NCI-H524 (cell line): ENCODE measurements around the gene CD200R1L.
"Not testable (repeated sequence)": the region's sequence is repeated elsewhere in the genome, so short reads cannot be mapped to it uniquely, and the experiment has no call there.

Source experiments
- DNase-seq, 2 experiments: peaks; one replicate each; lab custom pipeline; 2025; lab: John Stamatoyannopoulos, UW

Gene CD200R1L, protein sequence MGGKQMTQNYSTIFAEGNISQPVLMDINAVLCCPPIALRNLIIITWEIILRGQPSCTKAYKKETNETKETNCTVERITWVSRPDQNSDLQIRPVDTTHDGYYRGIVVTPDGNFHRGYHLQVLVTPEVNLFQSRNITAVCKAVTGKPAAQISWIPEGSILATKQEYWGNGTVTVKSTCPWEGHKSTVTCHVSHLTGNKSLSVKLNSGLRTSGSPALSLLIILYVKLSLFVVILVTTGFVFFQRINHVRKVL

DNA sequence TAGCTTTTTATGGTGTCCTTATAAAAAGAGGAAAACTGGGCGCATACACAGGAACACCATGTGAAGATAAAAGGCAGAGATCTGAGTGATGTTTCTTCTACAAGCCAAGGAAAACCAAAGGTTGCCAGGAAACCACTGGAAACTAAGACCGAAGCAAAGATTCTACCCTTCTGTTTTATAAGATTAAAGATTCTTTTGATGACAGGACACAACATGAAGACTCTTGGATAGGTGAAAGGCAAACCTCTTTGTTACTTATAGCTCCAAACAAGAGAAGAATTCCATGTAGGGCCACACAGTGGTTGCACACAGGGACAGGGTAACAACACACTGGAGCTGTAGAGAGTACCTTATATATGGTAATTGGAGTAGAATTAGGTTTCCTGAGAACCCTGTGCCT lies at the start of gene CD200R1L:
Gene CD200R1L (minus strand): TSS at position 101 of the 400 bp plus-strand sequence. CDS start 17,497 bp downstream, outside the sequence.
- no peak for DNase-seq

DNA sequence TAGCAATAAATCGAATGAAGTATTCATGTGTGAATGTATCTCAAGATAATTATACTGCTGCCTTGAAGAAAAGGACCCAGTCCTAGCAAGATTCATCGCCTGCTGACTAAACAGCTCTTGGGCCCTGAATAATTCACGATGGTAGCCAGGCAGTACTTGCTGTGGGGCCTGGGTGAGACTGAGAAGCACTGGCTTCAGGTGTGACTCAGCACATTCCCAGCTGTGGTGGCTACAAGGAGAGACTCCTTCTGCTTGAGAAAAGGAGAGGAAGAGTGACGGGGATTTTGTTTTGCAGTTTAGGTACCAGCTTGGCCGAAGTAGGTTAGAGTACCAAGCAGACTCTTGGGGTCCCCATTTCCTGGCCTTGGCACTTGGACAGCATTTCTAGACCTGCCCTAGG lies 47.6 kb upstream of the CD200R1L start:
- DNase-seq, result no peak

DNA sequence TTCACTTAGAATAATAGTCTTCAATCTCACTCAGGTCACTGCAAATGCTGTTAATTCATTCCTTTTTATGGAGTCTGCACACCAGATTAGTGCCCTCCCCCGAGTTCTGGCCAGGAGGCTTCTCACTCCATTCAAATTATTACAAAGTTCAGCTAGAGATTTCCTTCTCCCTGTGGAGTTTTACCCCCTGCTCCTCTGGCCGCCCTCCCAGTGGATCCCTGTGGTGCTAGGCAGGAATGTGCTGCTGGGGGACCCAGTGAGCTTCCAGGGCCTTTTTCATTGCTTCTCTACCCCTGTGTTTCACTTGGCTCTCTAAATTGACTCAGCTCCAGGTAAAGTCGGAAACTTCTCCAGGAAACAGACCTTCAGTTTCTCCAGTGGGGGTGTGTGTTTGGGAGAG lies 42.7 kb upstream of the CD200R1L start:
- DNase-seq, result no peak

DNA sequence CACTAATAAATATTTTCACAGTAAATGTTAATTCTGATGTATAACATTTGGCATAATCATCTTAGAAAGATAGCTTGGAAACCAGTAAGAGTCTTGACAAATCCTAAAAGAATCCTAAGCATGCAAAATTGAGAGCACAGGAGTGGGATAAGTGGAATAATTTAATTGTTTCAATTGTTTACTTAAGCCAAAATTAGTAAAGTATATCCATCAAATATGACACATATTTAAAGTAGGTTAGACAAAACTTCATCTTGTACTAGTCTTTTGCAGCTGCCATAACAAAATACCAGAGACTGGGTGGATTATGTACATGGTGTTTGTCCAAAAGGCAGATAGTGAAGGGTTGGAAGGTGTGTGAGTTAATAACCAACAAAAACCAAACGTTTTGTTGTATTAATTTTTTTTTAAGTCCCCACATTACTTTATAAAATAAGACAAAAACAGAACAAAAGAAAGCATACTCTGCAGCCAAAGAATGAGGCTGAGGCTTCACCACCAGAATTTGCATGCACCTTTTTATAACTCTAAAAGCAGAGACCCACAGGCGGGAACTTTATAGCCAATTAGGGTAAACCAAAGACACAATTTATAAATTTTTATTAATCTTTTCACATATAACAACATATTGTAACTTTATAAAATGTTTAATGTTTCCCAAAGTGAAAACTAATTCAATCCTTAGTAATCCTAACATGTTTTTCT lies 41.9 kb upstream of the CD200R1L start:
- no peak for DNase-seq

DNA sequence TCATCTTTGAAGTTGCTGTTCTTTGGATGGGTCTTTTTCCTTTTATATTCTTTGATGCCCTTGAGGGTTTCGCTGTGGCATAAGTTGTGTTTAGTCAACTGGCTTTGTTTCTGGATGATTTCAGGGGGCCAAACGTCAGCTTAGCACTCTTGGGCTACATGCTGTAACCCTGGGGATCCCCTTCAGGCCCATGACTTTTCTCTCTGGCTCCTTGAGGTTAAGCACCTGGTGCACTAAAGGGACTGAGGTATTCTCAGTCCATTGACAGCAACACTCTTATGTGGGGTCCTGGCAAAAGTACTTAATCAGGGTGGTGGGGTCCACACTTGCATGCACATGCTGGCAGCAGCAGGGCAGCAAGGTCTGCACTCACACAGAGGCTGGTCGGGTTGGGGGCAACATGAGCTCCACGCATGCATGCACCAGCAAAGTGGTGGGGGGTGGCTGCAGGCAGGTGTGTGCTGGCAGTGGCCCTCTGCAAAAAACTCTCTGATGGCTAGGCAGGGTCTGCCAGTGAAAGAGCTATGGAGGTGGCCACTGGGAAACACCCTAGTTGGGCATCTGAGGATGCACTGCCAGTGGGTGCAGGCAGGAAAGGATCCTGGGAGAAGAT lies 38.1 kb upstream of the CD200R1L start:
- DNase-seq, result no peak

DNA sequence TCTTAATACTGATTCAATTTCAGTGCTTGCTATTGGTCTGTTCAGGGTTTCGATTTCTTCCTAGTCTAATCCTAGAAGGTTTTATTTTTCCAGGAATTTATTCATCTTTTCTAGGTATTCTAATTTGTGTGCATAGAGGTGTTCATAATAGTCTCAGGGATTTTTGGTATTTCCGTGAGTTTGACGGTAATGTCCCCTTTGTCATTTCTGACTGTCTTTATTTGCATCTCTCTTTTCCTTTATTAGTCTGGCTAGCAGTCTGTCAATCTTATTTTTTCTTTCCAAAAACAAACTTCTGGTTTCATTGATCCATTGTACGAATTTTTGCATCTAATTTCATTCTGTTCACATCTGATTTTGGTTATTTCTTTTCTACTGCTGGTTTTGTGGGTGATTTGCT lies 35.2 kb upstream of the CD200R1L start:
- no peak for DNase-seq

DNA sequence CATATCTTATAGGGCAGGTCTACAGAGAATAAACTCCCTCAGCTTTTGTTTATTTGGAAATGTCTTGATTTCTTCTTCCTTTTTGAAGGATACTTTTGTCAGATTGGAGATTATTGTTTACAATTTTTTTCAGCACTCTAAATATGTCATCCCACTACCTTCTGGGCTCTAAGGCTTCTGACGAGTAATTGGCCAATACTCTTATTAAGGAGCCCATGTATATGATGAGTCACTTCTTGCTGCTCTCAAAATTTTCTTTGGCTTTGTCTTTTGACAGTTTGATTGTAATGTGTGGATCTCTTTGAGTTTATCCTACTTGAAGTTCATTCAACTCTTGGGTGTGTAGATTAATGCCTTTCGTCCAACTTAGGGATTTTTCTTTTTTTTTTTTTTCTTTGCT lies 28.9 kb upstream of the CD200R1L start:
- no peak for DNase-seq

DNA sequence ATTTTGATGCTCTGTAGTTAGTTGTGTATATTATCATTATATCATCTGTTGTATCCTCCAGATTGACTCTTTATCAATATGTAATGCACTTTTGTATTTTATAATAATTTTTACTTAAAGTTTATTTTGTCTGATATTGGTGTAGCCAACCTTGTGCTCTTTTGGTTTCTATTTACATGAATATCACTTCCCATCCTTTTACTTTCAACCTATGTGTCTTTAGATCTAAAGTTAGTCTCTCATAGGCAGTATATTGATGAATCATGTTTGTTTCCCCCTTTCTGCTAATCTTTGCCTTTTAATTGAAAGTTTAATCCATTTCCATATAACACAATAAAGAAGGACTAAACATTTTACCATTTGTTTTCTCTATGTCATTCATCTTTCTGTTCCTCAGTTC lies 28.1 kb upstream of the CD200R1L start:
- no peak for DNase-seq

DNA sequence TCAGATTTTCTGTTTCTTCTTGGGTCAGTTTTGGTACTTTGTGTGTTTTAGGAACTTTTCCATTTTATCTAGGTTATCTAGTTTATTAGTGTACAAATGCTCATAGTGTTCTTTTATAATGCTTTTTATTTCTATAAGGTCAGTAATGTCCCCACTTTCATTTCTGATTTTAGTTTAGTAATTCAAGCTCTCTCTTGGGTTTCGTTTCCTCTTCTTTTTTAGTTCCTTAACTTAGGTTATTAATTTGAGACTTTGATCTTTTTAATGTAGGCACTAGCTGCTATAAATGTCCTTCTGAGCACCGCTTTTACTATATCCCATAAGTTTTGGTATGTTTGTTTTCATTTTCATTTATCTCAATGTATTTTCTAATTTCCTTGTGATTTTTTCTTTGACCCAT lies 27.0 kb upstream of the CD200R1L start:
- DNase-seq, result no peak

DNA sequence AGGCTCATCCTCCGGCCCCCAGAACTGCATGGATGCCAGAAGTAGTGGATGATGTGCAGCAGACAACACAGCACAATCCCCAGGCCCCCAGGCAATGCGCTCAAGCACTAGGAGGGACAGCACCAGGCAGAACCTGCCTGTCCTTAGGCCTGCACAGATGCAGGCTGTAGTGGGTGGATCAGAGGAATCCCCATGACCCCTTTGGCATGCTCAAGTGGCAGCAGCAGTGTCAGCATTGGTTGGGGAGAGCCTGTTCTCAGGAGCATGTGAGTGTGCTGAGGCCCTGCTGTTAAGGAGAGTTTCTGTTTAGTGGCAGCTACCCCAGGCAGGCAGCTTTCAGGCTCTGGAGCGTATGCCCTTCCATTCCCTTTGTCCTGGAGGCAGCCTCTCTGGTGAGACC lies 25.1 kb upstream of the CD200R1L start:
- DNase-seq, result no peak

DNA sequence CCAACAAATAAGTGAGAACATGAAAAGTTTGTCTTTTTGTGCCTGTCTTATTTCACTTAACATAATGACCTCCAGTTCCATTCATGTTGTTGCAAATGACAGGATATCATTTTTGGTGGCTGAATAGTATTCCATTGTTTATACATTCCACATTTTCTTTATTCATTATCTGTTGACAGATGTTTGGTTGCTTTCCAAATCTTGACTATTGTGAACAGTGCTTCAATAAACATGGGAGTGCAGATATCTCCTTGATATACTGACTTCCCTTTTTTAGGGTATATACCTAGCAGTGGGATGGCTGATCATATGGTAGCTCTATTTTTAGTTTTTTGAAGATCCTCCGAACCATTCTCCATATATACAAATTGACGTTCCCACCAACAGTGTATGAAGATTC lies 19.1 kb upstream of the CD200R1L start:
- no peak for DNase-seq

DNA sequence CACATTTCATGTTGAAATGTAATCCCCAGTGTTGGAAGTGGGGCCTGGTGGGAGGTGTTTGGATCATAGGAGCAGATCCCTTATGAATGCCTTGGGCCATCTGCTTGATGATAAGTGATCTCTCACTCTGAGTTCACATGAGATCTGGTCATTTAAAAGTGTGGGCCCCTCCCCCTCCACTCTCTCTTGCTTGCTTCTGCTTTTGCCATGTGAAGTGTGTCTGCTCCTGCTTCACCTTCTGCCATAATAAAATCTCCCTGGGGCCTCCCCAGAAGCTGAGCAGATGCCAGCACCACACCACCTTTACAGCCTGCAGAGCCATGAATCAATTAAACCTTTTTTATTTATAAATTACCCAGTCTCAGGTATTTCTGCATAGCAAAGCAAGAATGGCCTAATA lies 14.2 kb upstream of the CD200R1L start:
- DNase-seq, result peak; percentile 98 to 99

DNA sequence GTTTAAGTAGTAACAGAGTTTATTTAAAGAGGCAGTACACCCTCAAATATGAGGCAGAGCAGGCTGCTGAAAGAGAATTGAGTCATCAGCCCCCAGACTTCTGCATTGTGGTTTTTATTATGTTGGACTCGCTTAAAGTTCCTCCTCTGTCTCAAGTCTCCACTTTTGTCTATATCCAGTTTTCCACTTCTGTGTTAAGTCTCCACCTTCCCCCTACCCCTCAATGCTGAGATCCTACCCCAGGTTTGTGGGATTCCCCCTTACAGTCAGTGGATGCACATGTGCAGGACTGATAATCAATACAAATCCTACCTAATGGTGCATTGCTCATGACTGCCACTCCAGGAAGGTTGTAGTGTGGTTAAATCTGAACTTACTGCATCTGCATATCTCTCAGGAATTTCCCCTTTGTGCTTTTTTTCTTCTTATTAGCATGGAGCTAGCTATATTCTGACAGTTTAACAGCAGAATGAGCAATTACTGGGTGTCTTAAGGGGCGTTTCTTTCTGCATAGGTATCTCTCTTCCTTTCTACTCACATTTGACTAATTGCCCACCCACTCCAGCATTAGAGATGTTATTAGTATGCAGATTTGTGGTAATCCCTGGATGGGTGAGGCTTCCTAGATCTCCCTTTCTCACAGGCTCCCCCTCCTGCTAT lies 11.9 kb upstream of the CD200R1L start:
- peak in 1 of 2 experiments; percentile 18 for DNase-seq

DNA sequence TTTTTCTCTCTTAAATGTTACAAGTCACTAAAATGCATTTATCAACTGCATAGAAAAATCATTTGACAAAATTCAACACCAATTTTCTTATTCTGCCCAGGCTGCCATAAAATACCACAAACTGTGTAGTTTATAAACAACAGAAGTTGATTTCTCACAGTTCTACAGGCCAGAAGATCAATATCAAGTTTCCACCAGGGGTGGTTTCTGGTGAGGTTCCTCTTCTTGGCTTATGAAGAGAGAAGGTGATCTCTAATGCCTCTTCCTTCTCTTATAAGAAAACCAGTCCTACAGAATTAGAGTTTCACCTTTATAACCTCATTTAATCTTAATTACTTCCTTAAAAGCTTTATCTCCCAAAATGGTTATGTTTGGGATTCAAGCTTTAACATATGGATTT lies 10.9 kb upstream of the CD200R1L start:
- DNase-seq, result no peak

DNA sequence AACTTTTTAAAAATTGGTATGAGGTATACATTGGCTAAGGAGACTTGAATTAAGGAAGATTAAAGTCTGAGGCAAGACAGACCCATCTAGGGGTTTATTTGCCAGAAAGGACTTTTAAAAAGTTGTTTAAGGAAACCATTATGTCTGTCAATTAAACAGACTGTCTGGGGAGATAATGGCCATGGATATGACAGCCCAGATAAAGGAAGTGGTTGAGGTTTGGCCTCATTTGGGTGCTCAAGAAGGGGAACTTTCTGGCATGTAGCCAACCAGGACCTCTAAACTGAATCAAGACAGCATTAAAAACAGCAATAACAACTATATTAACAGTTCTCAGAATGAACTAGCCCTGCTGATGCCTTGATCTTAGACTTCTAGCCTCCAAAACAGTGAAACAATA lies 9.9 kb upstream of the CD200R1L start:
- DNase-seq, result no peak

DNA sequence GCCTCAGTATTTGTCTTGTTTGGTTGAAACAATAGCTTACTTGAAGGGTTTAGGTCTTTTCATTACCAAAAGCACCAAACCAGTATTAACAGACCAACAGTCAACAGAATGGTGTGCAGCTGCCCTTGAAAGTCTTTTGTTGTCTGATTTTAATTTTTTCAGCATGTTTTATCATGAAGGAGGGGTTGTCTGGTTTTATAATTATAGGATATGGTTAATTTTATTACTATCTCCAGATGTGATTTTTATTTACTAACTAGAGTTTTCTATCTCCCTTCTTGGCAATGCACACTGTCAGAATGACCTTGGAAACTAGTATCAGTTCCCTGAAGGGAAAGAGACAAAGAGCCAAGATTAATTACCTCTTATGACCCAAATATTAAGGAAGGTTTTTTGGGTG lies 9.2 kb upstream of the CD200R1L start:
- DNase-seq, result no peak

DNA sequence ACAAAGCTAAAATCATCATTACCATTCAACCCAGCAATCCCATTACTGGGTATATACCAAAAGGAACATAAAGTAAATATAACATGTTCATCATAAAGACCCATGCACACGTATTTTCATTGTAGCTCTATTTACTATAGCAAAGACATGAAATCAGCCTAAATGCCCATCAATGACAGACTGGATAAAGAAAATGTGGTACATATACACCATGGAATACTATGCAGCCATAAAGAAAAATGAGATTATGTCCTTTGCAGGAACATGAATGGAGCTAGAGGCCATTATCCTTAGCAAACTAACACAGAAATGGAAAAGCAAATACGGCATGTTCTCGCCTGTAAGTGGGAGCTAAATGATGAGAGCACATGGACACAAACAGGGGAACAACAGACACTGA lies 8.4 kb upstream of the CD200R1L start:
- DNase-seq, result not testable (repeated sequence)

DNA sequence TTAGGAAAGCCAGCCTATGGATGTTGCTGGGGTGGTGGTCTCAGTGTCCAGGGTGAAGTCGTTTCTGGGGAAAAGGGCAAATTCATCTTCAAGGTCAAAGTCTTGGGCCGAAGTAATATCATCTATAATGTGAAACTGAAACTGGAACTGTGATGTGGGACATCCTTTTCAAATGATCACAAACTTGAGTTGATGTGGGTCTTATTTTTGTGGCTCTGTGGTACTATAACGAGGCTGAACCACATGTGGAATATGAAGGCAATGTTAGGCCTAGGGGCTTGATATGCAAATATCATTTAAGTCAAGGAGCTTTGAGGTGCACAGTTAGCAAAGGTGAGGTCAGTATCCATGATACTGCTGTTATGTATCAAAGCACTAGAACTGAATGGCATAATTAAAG lies 1.5 kb upstream of the CD200R1L start:
- DNase-seq, result no peak

DNA sequence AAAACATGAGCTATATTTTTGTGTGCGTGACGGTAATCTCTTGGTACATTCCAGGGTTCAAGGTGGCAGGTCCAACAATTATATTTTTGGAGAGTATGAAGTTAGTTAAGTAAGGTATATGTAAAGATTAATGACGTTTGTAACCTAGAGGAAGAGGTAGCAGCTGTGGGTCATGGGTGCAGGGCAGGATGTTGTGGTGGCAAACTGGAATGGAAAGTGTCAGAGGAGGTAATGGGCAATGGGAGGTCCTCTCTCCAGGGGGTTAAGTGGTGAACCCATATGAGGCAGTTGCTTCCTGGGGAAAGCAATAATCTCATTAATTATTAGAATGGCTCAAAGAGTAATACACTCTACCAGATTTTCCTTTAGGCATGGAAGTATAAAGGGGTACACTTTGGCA lies 1.0 kb upstream of the CD200R1L start:
- DNase-seq, result no peak

DNA sequence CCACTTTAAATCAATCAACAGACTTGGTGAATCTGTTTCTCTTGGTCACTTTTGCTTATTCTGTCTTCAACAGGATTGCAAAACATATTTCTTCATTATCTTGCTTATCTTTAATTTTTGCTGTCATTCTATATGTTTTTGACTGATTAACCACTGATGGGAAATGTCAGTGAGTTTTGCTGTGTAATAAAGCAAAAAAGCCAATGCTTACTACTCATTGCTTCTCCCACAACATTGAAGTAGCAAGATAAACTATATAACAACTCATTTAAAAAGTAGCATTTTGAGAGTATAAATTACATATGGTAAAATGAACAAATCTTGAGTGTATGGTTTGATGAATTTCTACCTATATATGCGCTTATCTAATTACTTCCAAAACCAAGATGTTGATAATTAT lies 892 bp downstream of the CD200R1L start:
- no peak for DNase-seq

DNA sequence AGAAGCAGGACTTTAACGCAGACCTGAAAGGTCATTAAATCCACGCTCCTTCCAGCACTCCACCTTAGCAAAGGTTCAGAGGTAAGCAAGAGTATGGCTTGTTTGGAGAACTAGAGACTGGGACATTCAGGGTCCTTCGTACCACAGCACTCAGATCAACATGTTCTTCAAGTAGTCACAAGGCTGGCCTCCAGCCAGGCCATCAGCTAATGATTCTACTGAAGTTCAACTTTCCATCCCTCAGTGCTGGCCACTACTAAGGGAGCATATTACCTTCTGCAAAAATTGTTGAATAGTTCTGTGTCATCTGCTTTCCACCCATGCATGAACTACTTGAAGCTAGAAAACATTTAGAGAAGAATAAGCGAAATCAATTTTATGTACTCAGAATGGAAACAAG lies 17.6 kb downstream of the CD200R1L start:
- no peak for DNase-seq

DNA sequence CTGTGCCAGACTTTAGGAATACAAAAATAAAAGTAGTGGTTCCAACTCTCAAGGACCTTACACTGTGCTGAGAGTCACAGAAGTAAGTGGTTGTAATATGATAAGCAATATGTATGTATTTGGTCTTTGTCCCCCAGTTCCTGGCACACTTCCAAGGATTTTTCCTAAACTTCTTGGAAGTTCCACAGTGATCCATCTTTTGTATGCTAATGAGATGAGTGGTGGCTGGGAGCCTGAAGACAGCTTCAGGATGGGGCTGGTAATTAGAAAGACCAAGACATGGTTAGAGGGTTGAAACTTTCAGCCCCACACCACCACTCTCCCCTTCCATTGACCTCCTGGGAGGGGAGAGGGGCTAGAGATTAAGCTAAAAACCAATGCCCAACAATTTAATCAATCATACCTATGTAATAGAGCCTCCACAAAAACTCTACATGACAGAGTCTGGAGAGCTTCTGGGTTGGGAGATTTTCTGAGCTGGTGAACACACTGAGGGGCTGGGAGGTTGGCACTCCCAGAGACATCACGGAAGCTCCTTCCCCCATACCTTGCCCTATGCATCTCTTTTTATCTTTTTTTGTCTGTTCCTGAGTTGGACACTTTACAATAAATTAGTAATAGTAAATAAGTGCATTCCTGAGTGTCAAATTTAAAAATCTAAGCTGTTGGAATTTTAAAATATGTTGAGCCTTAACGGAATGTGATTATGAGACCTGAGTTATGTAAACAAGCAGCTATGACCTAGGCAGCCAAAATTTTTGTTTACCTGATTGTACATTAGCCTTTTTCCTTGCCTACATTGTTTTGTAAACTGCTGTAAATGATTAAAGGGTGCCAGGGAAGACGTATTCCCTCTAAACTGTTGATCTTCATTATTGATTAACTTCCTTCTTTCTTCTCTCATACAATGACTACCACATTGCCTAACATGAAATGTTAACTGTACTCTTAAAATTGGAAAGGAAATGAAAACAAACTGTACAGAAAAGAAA lies 24.3 kb downstream of the CD200R1L start:
- peak in 1 of 2 experiments; percentile 24 for DNase-seq
